Activated CD4-positive, alpha-beta memory T cell treated with anti-CD3 and anti-CD28 coated beads for 36 hours (primary cell): ENCODE results near the gene MRO. TPM values are rescaled to one million over a fixed set of nuclear protein-coding genes. Genes with fewer than 3 reads are reported as not detected.
"Not testable (repeated sequence)": the region's sequence is repeated elsewhere in the genome, so short reads cannot be mapped to it uniquely, and the experiment has no call there.

ENCODE experiments used
- CTCF ChIA-PET: fragments of 350-600 bp; sonication (Branson Sonifier 250); formaldehyde crosslinking; loops from one replicate; lab custom pipeline; 2021; ENCODE audit warnings: antibody characterized with exemption, inconsistent platforms; lab: Charles Lee
- POLR2A ChIA-PET: fragments of 350-600 bp; sonication (Branson Sonifier 250); formaldehyde crosslinking; loops from one replicate; lab custom pipeline; 2021; ENCODE audit warnings: antibody characterized with exemption; lab: Charles Lee
- DNase-seq: peaks from one replicate; pipeline ENCODE4 v3.0.0-alpha.2; 2020
- H3K27ac Mint-ChIP-seq: one replicate; pipeline ENCODE4 v1.8.0; 2021; ENCODE audit warnings: mixed read lengths
- H3K27me3 Mint-ChIP-seq: one replicate; pipeline ENCODE4 v1.8.0; 2021; ENCODE audit warnings: mixed read lengths
- H3K36me3 Mint-ChIP-seq: one replicate; pipeline ENCODE4 v1.8.0; 2021; ENCODE audit warnings: mixed read lengths
- H3K4me1 Mint-ChIP-seq: one replicate; pipeline ENCODE4 v1.8.0; 2021; ENCODE audit warnings: low read depth, mixed read lengths
- H3K4me3 Mint-ChIP-seq: one replicate; pipeline ENCODE4 v1.8.0; 2021; ENCODE audit warnings: mild to moderate bottlenecking, mixed read lengths
- H3K9me3 Mint-ChIP-seq: one replicate; pipeline ENCODE4 v1.8.0; 2021; ENCODE audit warnings: mixed read lengths
- intact Hi-C: fragments of 100-400 bp; cut with micrococcal nuclease; formaldehyde crosslinking; loops from one replicate; pipeline ENCODE4 v1.15.1; 2023
- total RNA-seq, 2 experiments: library from RNA; stranded (reverse); gene quantifications; one replicate each; pipeline ENCODE4 v1.2.3, GENCODE V29; 2021

Gene MRO
- total RNA-seq, 2 experiments from 2014 or later = not detected

DNA sequence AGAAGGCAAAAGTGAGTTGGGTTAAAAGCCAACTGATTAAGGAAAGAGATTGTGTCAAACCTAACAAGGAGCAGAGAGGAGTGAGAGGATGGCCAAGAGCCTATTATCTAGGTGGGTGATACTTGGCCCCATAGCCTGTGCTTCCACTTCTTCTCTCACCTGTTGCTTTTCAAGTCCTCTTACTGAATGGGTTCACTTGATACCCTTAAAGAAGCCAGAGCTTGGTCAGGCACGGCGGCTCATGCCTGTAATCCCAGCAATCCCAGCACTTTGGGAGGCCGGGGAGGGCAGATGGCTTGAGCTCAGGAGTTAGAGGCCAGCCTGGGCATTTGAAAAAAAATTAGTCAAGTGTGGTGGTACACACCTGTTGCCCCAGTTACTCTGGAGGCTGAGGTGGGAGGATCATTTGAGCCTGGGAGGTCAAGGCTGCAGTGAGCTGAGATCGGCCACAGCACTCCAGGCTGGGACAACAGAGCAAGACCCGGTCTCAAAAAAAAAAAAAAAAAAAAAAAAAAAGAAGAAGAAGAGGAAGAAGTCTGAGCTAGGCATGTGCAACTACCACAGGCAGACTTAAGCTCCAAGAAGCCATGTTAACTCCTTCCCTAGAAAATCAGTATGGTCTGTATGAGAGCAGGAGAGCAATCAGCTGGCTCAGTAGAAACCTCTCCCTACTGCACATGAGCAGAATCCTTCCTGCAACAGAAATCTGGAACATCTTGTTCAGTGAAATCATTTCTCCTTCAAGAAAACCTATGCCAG, 30.7 kb upstream of the MRO start:
- DNase-seq = no peak
- Mint-ChIP-seq H3K4me1 (no peaks in the 10 kb centered on the region), H3K9me3 (peaks cover 9% of the 10 kb centered on the region), H3K27me3 (peaks cover 3% of the 10 kb centered on the region), H3K36me3 (no peaks in the 10 kb centered on the region), H3K27ac (no peak overlapping the region), H3K4me3 (no peak overlapping the region)
- ChIA-PET POLR2A (no interaction called here), CTCF (no interaction called here)
- intact Hi-C loops = no loop called here

DNA sequence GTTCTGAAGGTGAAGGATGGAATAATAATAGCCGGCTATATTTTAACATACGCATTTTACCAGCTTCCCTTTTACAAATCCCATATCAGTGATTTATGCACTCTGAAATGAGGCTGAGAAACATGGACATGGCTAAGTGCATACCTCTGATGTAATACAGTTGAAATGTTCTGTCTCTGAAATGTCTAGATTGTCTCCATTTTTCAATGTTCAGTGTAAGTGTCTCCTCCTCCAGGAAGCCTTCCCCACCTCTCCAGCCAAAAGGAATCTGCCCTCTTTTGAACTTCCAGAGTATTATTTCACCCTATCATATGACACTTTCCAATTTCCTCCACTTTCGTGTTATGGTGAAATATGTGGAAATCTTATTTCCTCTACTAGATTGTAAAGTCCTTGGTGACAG, 29.6 kb upstream of the MRO start:
- POLR2A ChIA-PET = no interaction called here
- no peak overlapping the region for H3K27ac Mint-ChIP-seq

GRCh38 chr18:50848991-50849390, 29.2 kb upstream of the MRO start:
- DNase-seq = no peak
- ChIA-PET POLR2A (no interaction called here), CTCF (no interaction called here)
- Mint-ChIP-seq H3K4me3 (no peak overlapping the region), H3K27me3 (peaks cover 3% of the 10 kb centered on the region), H3K36me3 (no peaks in the 10 kb centered on the region), H3K4me1 (no peaks in the 10 kb centered on the region), H3K9me3 (peaks cover 3% of the 10 kb centered on the region), H3K27ac (no peak overlapping the region)
- intact Hi-C loops = no loop called here

More for the DNA sequence above, 29.6 kb upstream of the MRO start:
- intact Hi-C loops = no loop called here
- H3K4me1 Mint-ChIP-seq = no peaks in the 10 kb centered on the region
- H3K27me3 Mint-ChIP-seq = peaks cover 3% of the 10 kb centered on the region
- H3K9me3 Mint-ChIP-seq = peaks cover 7% of the 10 kb centered on the region
- CTCF ChIA-PET = no interaction called here
- no peaks in the 10 kb centered on the region for H3K36me3 Mint-ChIP-seq
- no peak overlapping the region for H3K4me3 Mint-ChIP-seq
- DNase-seq = no peak

GRCh38 chr18:50848061-50848551, 28.3 kb upstream of the MRO start:
- ChIA-PET CTCF (no interaction called here), POLR2A (no interaction called here)
- H3K27me3 Mint-ChIP-seq = peaks cover 3% of the 10 kb centered on the region
- H3K4me1 Mint-ChIP-seq = no peaks in the 10 kb centered on the region
- H3K9me3 Mint-ChIP-seq = no peaks in the 10 kb centered on the region
- DNase-seq = no peak
- H3K4me3 Mint-ChIP-seq = no peak overlapping the region
- intact Hi-C loops = no loop called here
- H3K36me3 Mint-ChIP-seq = no peaks in the 10 kb centered on the region
- no peak overlapping the region for H3K27ac Mint-ChIP-seq

DNA sequence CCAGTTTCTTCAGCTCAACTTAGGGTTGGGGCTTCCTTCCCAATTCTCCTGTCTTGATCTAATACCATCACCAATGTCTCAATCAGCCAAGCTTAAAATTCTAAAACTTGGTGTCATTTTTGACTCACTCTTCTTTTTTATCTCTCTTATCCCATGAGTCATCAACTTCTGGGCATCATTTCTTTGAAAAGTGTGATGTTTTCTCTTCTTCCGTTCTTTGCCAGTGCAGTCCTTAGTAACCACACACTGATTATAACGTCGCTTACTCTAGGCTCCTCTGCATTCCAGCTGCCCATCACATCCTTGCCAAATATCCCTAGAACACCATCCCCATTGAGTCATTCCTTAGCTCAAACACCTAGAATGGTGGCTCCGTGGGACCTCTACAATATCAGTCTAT, 27.4 kb upstream of the MRO start:
- CTCF ChIA-PET = interaction anchor here (0.6 kb wide), 1 partner anchor 27 kb away, joined by 3 read pairs; no protein-coding TSS in a partner anchor

DNA sequence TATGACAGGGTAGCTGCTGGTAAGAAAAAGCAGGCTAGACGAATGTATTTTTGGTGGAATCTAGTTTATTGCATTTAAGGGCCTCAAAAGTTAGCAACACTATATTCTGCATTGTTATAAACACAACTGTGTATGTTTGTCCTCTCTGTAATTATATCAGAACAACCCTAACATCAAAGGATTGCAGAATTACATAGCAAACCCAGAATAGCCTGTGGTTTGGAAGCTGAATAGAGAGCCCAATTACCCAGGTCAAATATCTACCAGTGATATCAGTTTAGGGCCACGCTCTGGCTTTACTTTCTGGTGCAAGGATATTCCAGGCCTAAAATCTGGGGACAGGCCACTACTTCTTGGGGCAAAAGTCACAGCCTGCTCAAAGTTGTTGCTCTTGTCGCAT, 25.1 kb upstream of the MRO start:
- no peak overlapping the region for H3K4me3 Mint-ChIP-seq
- no peak for DNase-seq
- POLR2A ChIA-PET = no interaction called here
- H3K27ac Mint-ChIP-seq = no peak overlapping the region
- no peaks in the 10 kb centered on the region for H3K27me3 Mint-ChIP-seq
- no peaks in the 10 kb centered on the region for H3K4me1 Mint-ChIP-seq
- no peaks in the 10 kb centered on the region for H3K9me3 Mint-ChIP-seq
- no peaks in the 10 kb centered on the region for H3K36me3 Mint-ChIP-seq
- intact Hi-C loops = no loop called here
- CTCF ChIA-PET = no interaction called here

More for the DNA sequence above, 27.4 kb upstream of the MRO start:
- intact Hi-C loops = no loop called here
- no peaks in the 10 kb centered on the region for H3K27me3 Mint-ChIP-seq
- POLR2A ChIA-PET = no interaction called here
- no peaks in the 10 kb centered on the region for H3K36me3 Mint-ChIP-seq
- no peak overlapping the region for H3K4me3 Mint-ChIP-seq
- no peaks in the 10 kb centered on the region for H3K9me3 Mint-ChIP-seq
- H3K27ac Mint-ChIP-seq = no peak overlapping the region
- DNase-seq = no peak
- no peaks in the 10 kb centered on the region for H3K4me1 Mint-ChIP-seq

- H3K36me3 Mint-ChIP-seq = no peaks in the 10 kb centered on the region
- H3K27me3 Mint-ChIP-seq = no peaks in the 10 kb centered on the region
- ChIA-PET POLR2A (no interaction called here), CTCF (no interaction called here)
- H3K4me3 Mint-ChIP-seq = no peak overlapping the region
- H3K4me1 Mint-ChIP-seq = no peaks in the 10 kb centered on the region
- no peak overlapping the region for H3K27ac Mint-ChIP-seq
- DNase-seq = no peak
- H3K9me3 Mint-ChIP-seq = no peaks in the 10 kb centered on the region
- intact Hi-C loops = no loop called here
Measured at GRCh38 chr18:50844554-50844953, 24.7 kb upstream of the MRO start.

- Mint-ChIP-seq H3K27ac (no peak overlapping the region), H3K27me3 (peaks cover 3% of the 10 kb centered on the region), H3K4me1 (no peaks in the 10 kb centered on the region), H3K4me3 (no peak overlapping the region), H3K9me3 (no peaks in the 10 kb centered on the region), H3K36me3 (no peaks in the 10 kb centered on the region)
- no peak for DNase-seq
- intact Hi-C loops = no loop called here
- CTCF ChIA-PET = no interaction called here
- POLR2A ChIA-PET = no interaction called here
Measured at GRCh38 chr18:50842846-50843245, 23.0 kb upstream of the MRO start.

DNA sequence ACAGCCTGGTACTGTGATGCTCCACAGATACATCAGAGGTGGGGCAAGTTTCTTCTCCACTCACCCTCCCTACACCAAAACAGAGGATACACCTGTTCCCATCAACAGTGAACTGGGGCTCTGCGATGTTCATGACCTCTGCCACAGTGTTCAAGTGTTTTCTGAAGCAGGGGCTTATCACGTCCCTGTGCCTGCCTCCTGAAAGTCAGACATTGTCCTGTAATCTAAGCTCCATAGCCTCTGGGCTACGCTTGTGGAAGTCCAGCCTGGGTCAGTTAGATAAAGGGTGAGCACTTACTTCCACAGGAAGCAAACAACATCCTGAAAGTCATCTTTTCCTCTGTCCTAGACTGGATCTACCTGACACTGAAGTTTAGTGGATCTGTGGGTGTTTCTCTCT, 20.2 kb upstream of the MRO start:
- Mint-ChIP-seq H3K27me3 (peaks cover 6% of the 10 kb centered on the region), H3K36me3 (no peaks in the 10 kb centered on the region), H3K4me3 (no peak overlapping the region), H3K27ac (no peak overlapping the region), H3K4me1 (peaks cover 2% of the 10 kb centered on the region), H3K9me3 (no peaks in the 10 kb centered on the region)
- ChIA-PET POLR2A (no interaction called here), CTCF (no interaction called here)
- DNase-seq = no peak
- intact Hi-C loops = no loop called here

DNA sequence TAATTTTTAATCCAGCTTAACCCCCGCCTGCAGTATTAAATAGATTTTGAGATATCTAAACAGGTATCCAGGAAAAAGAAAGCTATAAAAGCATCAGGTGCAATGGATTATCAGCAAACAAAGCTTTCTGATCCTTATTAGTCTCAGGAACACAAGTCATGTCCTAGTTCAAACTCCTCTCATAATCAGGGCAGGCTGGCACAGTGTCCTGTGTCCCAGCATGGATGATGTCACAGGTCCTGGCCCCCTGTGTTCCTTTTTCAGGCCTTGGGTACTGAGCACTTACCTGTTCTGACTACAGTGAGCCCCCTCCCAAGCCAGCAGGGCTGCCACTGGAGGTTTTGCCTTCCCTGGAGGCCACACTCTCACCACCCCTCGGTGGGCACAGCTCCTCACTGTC, 19.5 kb upstream of the MRO start:
- no peak for DNase-seq
- H3K27me3 Mint-ChIP-seq = peaks cover 7% of the 10 kb centered on the region

DNA sequence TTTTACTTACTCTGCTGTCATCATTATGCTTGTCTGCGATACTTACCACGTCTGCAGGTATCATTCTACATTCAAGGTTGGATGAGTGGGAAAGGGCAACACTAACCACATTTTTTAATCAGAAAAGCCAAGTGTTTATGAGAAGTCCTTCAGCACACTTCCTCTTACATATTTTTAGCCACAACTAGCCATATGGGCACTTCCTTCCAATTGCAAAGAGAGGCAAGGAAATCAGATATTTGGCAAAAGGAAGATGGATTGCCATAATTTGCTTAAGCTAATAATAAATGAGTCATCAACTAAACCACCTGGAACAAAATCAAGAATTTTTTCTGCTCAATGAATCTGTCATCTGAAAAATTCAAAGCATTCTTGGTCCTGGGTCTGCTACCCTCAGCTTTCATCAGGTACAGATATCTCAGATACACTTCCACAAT, 16.7 kb upstream of the MRO start:
- POLR2A ChIA-PET = no interaction called here
- CTCF ChIA-PET = interaction anchor here (0.6 kb wide), 1 partner anchor 52 kb away, joined by 3 read pairs; no protein-coding TSS in a partner anchor
- no peaks in the 10 kb centered on the region for H3K36me3 Mint-ChIP-seq
- H3K4me1 Mint-ChIP-seq = peaks cover 2% of the 10 kb centered on the region
- H3K27me3 Mint-ChIP-seq = peaks cover 7% of the 10 kb centered on the region
- intact Hi-C loops = no loop called here
- H3K9me3 Mint-ChIP-seq = no peaks in the 10 kb centered on the region
- no peak for DNase-seq
- H3K27ac Mint-ChIP-seq = no peak overlapping the region
- H3K4me3 Mint-ChIP-seq = no peak overlapping the region

More for the DNA sequence above, 19.5 kb upstream of the MRO start:
- no peaks in the 10 kb centered on the region for H3K9me3 Mint-ChIP-seq
- POLR2A ChIA-PET = no interaction called here
- CTCF ChIA-PET = no interaction called here
- H3K4me3 Mint-ChIP-seq = no peak overlapping the region
- no peak overlapping the region for H3K27ac Mint-ChIP-seq
- H3K36me3 Mint-ChIP-seq = no peaks in the 10 kb centered on the region
- peaks cover 2% of the 10 kb centered on the region for H3K4me1 Mint-ChIP-seq
- intact Hi-C loops = no loop called here

DNA sequence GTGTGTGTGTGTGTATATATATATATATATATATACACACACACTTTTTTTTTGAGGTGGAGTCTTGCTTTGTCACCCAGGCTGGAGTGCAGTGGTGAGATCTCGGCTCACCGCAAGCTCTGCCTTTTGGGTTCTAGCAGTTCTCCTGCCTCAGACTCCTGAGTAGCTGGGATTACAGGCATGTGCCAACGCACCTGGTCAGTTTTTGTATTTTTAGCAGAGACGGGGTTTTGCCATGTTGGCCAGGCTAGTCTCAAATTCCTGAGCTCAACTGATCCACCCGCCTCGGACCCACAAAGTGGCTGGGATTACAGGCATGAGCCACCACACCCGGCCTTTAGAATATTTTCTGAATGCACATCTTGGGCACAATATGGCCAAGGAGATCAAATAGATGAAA, 13.7 kb upstream of the MRO start:
- H3K36me3 Mint-ChIP-seq, CTCF ChIA-PET, H3K9me3 Mint-ChIP-seq, H3K27me3 Mint-ChIP-seq, H3K4me3 Mint-ChIP-seq, H3K4me1 Mint-ChIP-seq, intact Hi-C loops, POLR2A ChIA-PET, H3K27ac Mint-ChIP-seq, DNase-seq: not testable (repeated sequence)

- Mint-ChIP-seq H3K9me3 (no peaks in the 10 kb centered on the region), H3K36me3 (no peaks in the 10 kb centered on the region), H3K27me3 (peaks cover 4% of the 10 kb centered on the region), H3K4me3 (no peak overlapping the region), H3K4me1 (peaks cover 2% of the 10 kb centered on the region), H3K27ac (no peak overlapping the region)
- DNase-seq = no peak
- ChIA-PET CTCF (interaction anchor here (2.9 kb wide), 1 partner anchor 13 kb away, joined by 11 read pairs; the partner anchor contains the start of gene MRO), POLR2A (no interaction called here)
- intact Hi-C loops = no loop called here
Measured at GRCh38 chr18:50832754-50833153, 12.9 kb upstream of the MRO start.
